H1 (cell line): ENCODE data around the gene BZW1. TPM values are rescaled to one million over a fixed set of nuclear protein-coding genes. Genes with fewer than 3 reads are reported as not detected.

Experiments used
- CTCF ChIA-PET: fragments of 300-600 bp; sonication (Branson Sonifier 250); formaldehyde crosslinking; loops from one replicate; lab custom pipeline; 2021; ENCODE audit not compliant: partially characterized antibody; lab: Charles Lee
- POLR2A ChIA-PET: fragments of 300-600 bp; sonication (Branson Sonifier 250); formaldehyde crosslinking; loops from one replicate; lab custom pipeline; 2021; ENCODE audit warnings: inconsistent platforms; ENCODE audit not compliant: partially characterized antibody; lab: Charles Lee
- DNase-seq, 2 experiments: peaks; one replicate each; pipeline versions ENCODE4 v3.0.0 to v3.0.0-alpha.2; 2010 to 2022; ENCODE audit warnings: low spot score in 2 of 2, low read depth in 1 of 2, mixed read lengths in 1 of 2
- FAIRE-seq: peaks from 2 replicates; lab custom pipeline; 2011; peaks lifted over from hg19 to GRCh38; lab: Jason Lieb, UNC
- H2AFZ ChIP-seq: 2 replicates; pipeline ENCODE4 v1.8.1; 2012; ENCODE audit warnings: low read length, inconsistent platforms
- H2AK5ac ChIP-seq: 2 replicates; pipeline ENCODE4 v1.6.1; 2013; ENCODE audit warnings: low read depth, low read length
- H2BK120ac ChIP-seq: replicated peaks from 2 replicates; pipeline ENCODE3; 2013; ENCODE audit warnings: low read depth, low read length, inconsistent platforms
- H2BK12ac ChIP-seq: 2 replicates; pipeline ENCODE4 v1.6.1; 2013; ENCODE audit warnings: low read depth, low read length
- H2BK15ac ChIP-seq: 2 replicates; pipeline ENCODE4 v1.6.1; 2013; ENCODE audit warnings: low read length
- H2BK20ac ChIP-seq: 2 replicates; pipeline ENCODE4 v1.6.1; 2013; ENCODE audit warnings: low read length
- H2BK5ac ChIP-seq: 2 replicates; pipeline ENCODE4 v1.6.1; 2013; ENCODE audit warnings: low read depth, low read length
- H3K14ac ChIP-seq: 2 replicates; pipeline ENCODE4 v1.6.1; 2013; ENCODE audit warnings: inconsistent platforms; ENCODE audit not compliant: insufficient read length
- H3K18ac ChIP-seq: 2 replicates; pipeline ENCODE4 v1.6.1; 2013; ENCODE audit warnings: low read length; ENCODE audit errors: extremely low read depth
- H3K23ac ChIP-seq: 2 replicates; pipeline ENCODE4 v1.6.1; 2013; ENCODE audit warnings: inconsistent platforms; ENCODE audit not compliant: insufficient read length
- H3K23me2 ChIP-seq: 2 replicates; pipeline ENCODE4 v1.6.1; 2013; ENCODE audit warnings: low read depth, low read length
- H3K27ac ChIP-seq: 2 replicates; pipeline ENCODE4 v1.6.1; 2011; ENCODE audit warnings: low read depth, low read length, inconsistent platforms
- H3K27me3 ChIP-seq, 4 experiments: replicated peaks in 1 of 4; 1 replicate in 1 of 4; 2 replicates in 3 of 4; pipeline versions ENCODE4 v1.6.1 to v1.8.1; 2011 to 2013; ENCODE audit warnings: low read length in 3 of 4, mild to moderate bottlenecking in 3 of 4, inconsistent platforms in 2 of 4, mixed read lengths in 2 of 4, moderate library complexity in 1 of 4; ENCODE audit not compliant: control insufficient read depth in 3 of 4, insufficient read depth in 3 of 4; ENCODE audit errors: extremely low read depth in 1 of 4
- H3K36me3 ChIP-seq, 4 experiments: 2 replicates each; pipeline versions ENCODE4 v1.6.1 to v1.8.1; 2011 to 2013; ENCODE audit warnings: mild to moderate bottlenecking in 4 of 4, low read length in 3 of 4, moderate library complexity in 2 of 4, control low read depth in 1 of 4, inconsistent platforms in 1 of 4; ENCODE audit not compliant: insufficient read depth in 4 of 4, control insufficient read depth in 2 of 4
- H3K4ac ChIP-seq: replicated peaks from 2 replicates; pipeline ENCODE3; 2013; ENCODE audit warnings: low read length, low read depth, mixed read lengths, inconsistent platforms; ENCODE audit not compliant: insufficient read length
- H3K4me1 ChIP-seq, 4 experiments: replicated peaks in 1 of 4; 1 replicate in 1 of 4; 2 replicates in 3 of 4; pipeline versions ENCODE4 v1.6.1 to v1.8.1; 2011 to 2013; ENCODE audit warnings: low read length in 3 of 4, inconsistent platforms in 2 of 4, mixed read lengths in 1 of 4; ENCODE audit not compliant: insufficient read depth in 4 of 4, control insufficient read depth in 3 of 4
- H3K4me2 ChIP-seq, 2 experiments: 2 replicates each; pipeline versions ENCODE4 v1.6.1 to v1.8.1; 2011 to 2013; ENCODE audit warnings: low read depth in 2 of 2, low read length in 2 of 2, control low read depth in 1 of 2, inconsistent platforms in 1 of 2, mild to moderate bottlenecking in 1 of 2; ENCODE audit not compliant: insufficient read depth in 1 of 2
- H3K4me3 ChIP-seq, 4 experiments: fragments of 200-600, 300-600 bp in 1 of 4; sonication (generic), shearing (Covaris generic), sonication (Bioruptor Twin) in 1 of 4; 2 replicates each; pipeline versions ENCODE4 v1.5.1 to v1.8.1; 2011 to 2016; ENCODE audit warnings: low read length in 4 of 4, low read depth in 3 of 4, control low read depth in 2 of 4, inconsistent platforms in 2 of 4, mild to moderate bottlenecking in 2 of 4, mixed read lengths in 1 of 4, moderate library complexity in 1 of 4; ENCODE audit not compliant: insufficient read depth in 2 of 4; ENCODE audit errors: extremely low read depth in 1 of 4
- H3K56ac ChIP-seq: replicated peaks from 2 replicates; pipeline ENCODE3; 2013; ENCODE audit warnings: low read depth, mild to moderate bottlenecking, mixed read lengths, low read length, inconsistent platforms; ENCODE audit not compliant: insufficient read length
- H3K79me1 ChIP-seq: 2 replicates; pipeline ENCODE4 v1.6.1; 2013; ENCODE audit warnings: low read depth, low read length, control low read depth
- H3K79me2 ChIP-seq, 2 experiments: 2 replicates each; pipeline versions ENCODE4 v1.6.1 to v1.8.1; 2012 to 2013; ENCODE audit warnings: low read length in 2 of 2, mild to moderate bottlenecking in 2 of 2, inconsistent platforms in 1 of 2; ENCODE audit not compliant: insufficient read depth in 2 of 2, control insufficient read depth in 1 of 2
- H3K9ac ChIP-seq, 4 experiments: replicated peaks in 1 of 4; 1 replicate in 1 of 4; 2 replicates in 3 of 4; pipeline versions ENCODE4 v1.6.1 to v1.8.1; 2011 to 2013; ENCODE audit warnings: low read depth in 3 of 4, low read length in 3 of 4, control low read depth in 2 of 4, mild to moderate bottlenecking in 2 of 4, moderate library complexity in 2 of 4, inconsistent platforms in 1 of 4; ENCODE audit errors: extremely low read depth in 1 of 4
- H3K9me3 ChIP-seq, 2 experiments: 2 replicates each; pipeline versions ENCODE4 v1.6.1 to v1.8.1; 2012 to 2013; ENCODE audit warnings: mild to moderate bottlenecking in 2 of 2, moderate library complexity in 2 of 2, control low read depth in 1 of 2, inconsistent platforms in 1 of 2, low read depth in 1 of 2, low read length in 1 of 2, mixed read lengths in 1 of 2; ENCODE audit not compliant: insufficient read depth in 2 of 2
- H4K20me1 ChIP-seq, 2 experiments: replicated peaks in 1 of 2; 2 replicates each; pipeline versions ENCODE3 to v1.8.1; 2011 to 2013; ENCODE audit warnings: inconsistent platforms in 2 of 2, low read length in 2 of 2, mild to moderate bottlenecking in 1 of 2; ENCODE audit not compliant: insufficient read depth in 2 of 2, control insufficient read depth in 1 of 2
- H4K5ac ChIP-seq: 2 replicates; pipeline ENCODE4 v1.6.1; 2013; ENCODE audit warnings: low read length, low read depth, mixed read lengths, inconsistent platforms; ENCODE audit not compliant: insufficient read length
- H4K8ac ChIP-seq: 2 replicates; pipeline ENCODE4 v1.8.0; 2013; ENCODE audit warnings: mild to moderate bottlenecking, moderate library complexity, low read length, inconsistent platforms; ENCODE audit not compliant: insufficient read depth; ENCODE audit errors: extremely low read depth
- H4K91ac ChIP-seq: replicated peaks from 2 replicates; pipeline ENCODE3; 2013; ENCODE audit warnings: low read length, mixed read lengths, inconsistent platforms; ENCODE audit not compliant: insufficient read length
- CTBP2 ChIP-seq: IDR thresholded peaks from 2 replicates; pipeline ENCODE4 v1.7.0; 2011; ENCODE audit warnings: borderline replicate concordance, mild to moderate bottlenecking, moderate library complexity, mixed read lengths, low read length; ENCODE audit not compliant: insufficient read depth, insufficient read length
- GTF2F1 ChIP-seq: IDR thresholded peaks from 2 replicates; pipeline ENCODE4 v1.6.1; 2012; ENCODE audit warnings: low read depth, low read length, improper control_type of control experiment, borderline replicate concordance
- JUND ChIP-seq: IDR thresholded peaks from 2 replicates; pipeline ENCODE4 v1.6.1; 2011; ENCODE audit warnings: mild to moderate bottlenecking, improper control_type of control experiment, low read length
- RFX5 ChIP-seq: IDR thresholded peaks from 2 replicates; pipeline ENCODE4 v1.6.1; 2011; ENCODE audit warnings: low read depth, low read length, improper control_type of control experiment, borderline replicate concordance
- SIX5 ChIP-seq: IDR thresholded peaks from 2 replicates; pipeline ENCODE4 v1.6.1; 2011; ENCODE audit warnings: mild to moderate bottlenecking, low read depth, low read length
- ZNF274 ChIP-seq: IDR thresholded peaks from 2 replicates; pipeline ENCODE4 v1.7.0; 2012; ENCODE audit warnings: low read length, borderline replicate concordance; ENCODE audit errors: extremely low read depth
- WGBS, 2 experiments: shearing (Covaris generic) in 1 of 2; methylation state at CpG; one replicate each; pipeline versions ENCODE4 v1.1.6 to v1.1.7; 2013 to 2015; ENCODE audit warnings: low lambda C conversion rate in 2 of 2, mixed read lengths in 2 of 2, inconsistent platforms in 1 of 2, low coverage in 1 of 2, missing lambda C conversion rate in 1 of 2; ENCODE audit not compliant: insufficient replicate concordance in 2 of 2, insufficient coverage in 1 of 2, insufficient read length in 1 of 2; ENCODE audit errors: extremely low coverage in 1 of 2, missing lambda C conversion rate in 1 of 2; 5-methylcytosine and 5-hydroxymethylcytosine counted together
- polyA plus RNA-seq, 7 experiments: library from polyadenylated mRNA; depleted of rRNA in 3 of 7; stranded (reverse) in 5 of 7; unstranded in 2 of 7; fragments of >200 nt in 5 of 7; fragments of 200-250 nt in 2 of 7; gene quantifications; 1 replicate in 5 of 7; 2 replicates in 1 of 7; 4 replicates in 1 of 7; pipeline versions ENCODE4 v1.2.1 to v1.2.3, GENCODE V29; 2011 to 2013; ENCODE audit warnings: missing spikeins in 2 of 7, mixed read lengths in 2 of 7
- total RNA-seq: library from RNA; stranded (reverse); fragmentation: NEBNext Ultra II Directional; extraction: Animal tissue kit (Norgen Biotek cat#: 25700); gene quantifications from 2 replicates; pipeline ENCODE4 v1.2.1, GENCODE V29; 2021

Gene BZW1
- total and polyA plus RNA-seq, 2 of the 8 experiments (the other 6 are each of a cell fraction or from before 2014, with no cell fraction given) = 152 to 335 TPM

- no peak overlapping the region for H2BK5ac ChIP-seq
- DNase-seq = no peak
- no peaks in the 10 kb centered on the region for H3K27me3 ChIP-seq
- H3K36me3 ChIP-seq = peaks cover 38 to 61% (median 56%) of the 10 kb centered on the region in 4 experiments
- H3K14ac ChIP-seq = no peak overlapping the region
- no peak overlapping the region for H2BK20ac ChIP-seq
- H3K4ac ChIP-seq = no peak overlapping the region
- no peaks in the 10 kb centered on the region for H3K79me1 ChIP-seq
- peaks cover 9% of the 10 kb centered on the region for H3K23me2 ChIP-seq
- H3K56ac ChIP-seq = no peak overlapping the region
- no peak overlapping the region for H2AK5ac ChIP-seq
- no peak overlapping the region for H4K8ac ChIP-seq
- no peak overlapping the region for H2BK12ac ChIP-seq
- H2BK120ac ChIP-seq = no peak overlapping the region
- peaks cover 9 to 18% of the 10 kb centered on the region in 2 experiments for H4K20me1 ChIP-seq
- H3K4me2 ChIP-seq = no peak overlapping the region
- H3K79me2 ChIP-seq = peaks cover 17 to 44% of the 10 kb centered on the region in 2 experiments
- no peak overlapping the region for H2AFZ ChIP-seq
- no peak for FAIRE-seq
- H3K9me3 ChIP-seq = no peaks in the 10 kb centered on the region
- no peak for TF ChIP-seq CTBP2
- no peak for TF ChIP-seq GTF2F1
- no peak for TF ChIP-seq SIX5
- no peak for TF ChIP-seq RFX5
- TF ChIP-seq JUND = no peak
- TF ChIP-seq ZNF274 = no peak
- H3K4me3 ChIP-seq = no peak overlapping the region; a peak in 1 of 8 replicates
- no peak overlapping the region for H3K23ac ChIP-seq
- 100% methylated on average over 3 of the region's 3 CpGs; no CpG with 5 or more reads in 1 of the 2 experiments for WGBS, 2 experiments
- H3K9ac ChIP-seq = no peak overlapping the region
- CTCF ChIA-PET = interaction anchor here (0.9 kb wide), 1 partner anchor 79 kb away, joined by 6 read pairs; no protein-coding TSS in a partner anchor
- H2BK15ac ChIP-seq = no peak overlapping the region
- no peak overlapping the region for H4K5ac ChIP-seq
- peaks cover 2 to 9% (median 5%) of the 10 kb centered on the region in 4 experiments; a peak in 6 of 7 replicates for H3K4me1 ChIP-seq
- no peak overlapping the region for H3K27ac ChIP-seq
- POLR2A ChIA-PET = interaction anchor here (0.6 to 2.7 kb wide), 7 partner anchors 10 to 287 kb away, joined by 3 to 11 read pairs (median 5); partner anchors contain the start of genes CLK1, NIF3L1 and PPIL3
- no peak overlapping the region for H4K91ac ChIP-seq
- H3K18ac ChIP-seq = no peak overlapping the region
Observed at GRCh38 chr2:200814276-200814815, 2.6 kb downstream of the BZW1 start.
